Measurements from ENCODE around the gene OR1F1.
A peak's percentile ranks its signal among the peaks of the same experiment; 100 is the strongest.
"Not testable (repeated sequence)": the region's sequence is repeated elsewhere in the genome, so short reads cannot be mapped to it uniquely, and the experiment has no call there.

Gene OR1F1

DNA sequence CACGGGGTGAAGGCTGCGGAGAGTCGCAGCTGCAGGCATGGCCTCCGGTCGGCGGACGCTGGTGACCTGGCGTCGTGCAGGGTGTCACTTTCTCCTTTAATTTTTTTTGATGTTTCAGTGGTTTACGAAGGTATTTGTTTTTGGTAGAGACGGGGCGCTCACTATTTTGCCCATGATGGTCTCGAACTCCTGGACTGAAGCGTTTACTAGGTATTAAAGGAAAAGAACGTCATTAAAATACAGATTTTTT lies 36.1 kb upstream of the OR1F1 start:
- DNase-seq = no peak

DNA sequence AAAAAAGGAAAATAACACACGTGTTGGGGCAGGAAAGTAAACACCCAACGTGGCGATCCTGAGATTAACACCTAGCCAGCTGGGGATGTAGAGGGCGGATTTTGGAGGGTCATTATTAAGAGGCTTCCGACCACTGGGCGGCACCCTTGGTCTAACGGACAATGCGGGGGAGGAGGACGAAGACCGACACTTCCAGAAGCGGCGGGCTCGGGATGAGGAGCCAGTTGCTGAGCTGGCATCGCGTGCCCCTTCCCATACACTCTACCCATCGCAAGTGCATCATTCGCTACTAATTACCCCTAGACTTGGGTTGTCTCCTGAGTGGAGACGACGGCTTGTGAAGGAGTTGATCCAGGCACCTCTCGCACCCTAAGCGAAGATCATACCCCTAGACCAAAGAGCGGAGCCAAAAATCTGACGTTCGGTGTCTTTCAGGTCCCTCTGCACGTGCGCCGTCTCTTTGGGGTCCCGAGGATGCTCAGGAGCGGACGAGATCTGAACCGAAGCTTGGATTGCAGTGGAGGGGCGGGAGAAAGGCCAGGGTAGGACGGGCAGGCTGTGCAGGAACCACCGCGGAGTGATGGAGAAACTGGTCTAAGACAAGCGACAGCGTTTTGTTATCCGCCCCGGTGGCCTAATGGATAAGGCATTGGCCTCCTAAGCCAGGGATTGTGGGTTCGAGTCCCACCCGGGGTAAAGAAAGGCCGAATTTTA lies 35.6 kb upstream of the OR1F1 start:
- peak; percentile 80 to 84 for DNase-seq

DNA sequence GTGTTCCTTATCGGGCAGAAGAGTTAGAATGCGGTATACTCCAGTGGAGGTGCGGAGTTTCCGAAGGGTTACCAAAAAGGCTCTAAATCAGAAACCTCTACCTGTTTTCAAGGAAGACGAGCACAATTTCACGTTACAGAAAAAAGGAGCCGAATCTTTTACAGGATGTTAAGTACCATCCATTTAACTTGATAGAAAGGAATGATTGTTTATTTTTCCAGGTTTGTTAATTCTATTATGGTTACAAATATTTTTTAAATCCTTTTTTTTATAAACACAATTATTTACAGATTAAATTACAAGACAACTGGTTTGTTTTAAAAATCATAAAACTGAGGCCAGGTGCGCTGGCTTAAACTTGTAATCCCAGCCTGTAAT lies 35.0 kb upstream of the OR1F1 start:
- no peak for DNase-seq

DNA sequence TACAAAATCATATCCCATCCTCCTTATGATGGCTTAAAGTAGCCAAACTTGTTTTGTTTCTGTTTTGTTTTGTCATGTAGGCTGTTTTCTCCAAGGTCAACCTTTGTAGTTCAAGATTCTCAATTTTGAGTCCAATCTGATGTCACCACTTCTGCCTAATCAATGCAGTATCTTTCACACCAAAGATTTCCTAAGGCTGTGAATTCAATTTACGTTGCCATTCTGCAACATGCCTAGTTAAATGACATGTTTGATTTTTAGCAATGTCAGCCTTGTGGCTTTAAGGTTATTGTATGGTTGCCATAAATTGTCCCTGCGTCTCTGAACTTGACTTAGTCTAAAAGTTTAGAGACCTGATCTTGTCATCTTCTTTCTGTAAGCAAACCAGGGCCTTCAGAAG lies 32.8 kb upstream of the OR1F1 start:
- DNase-seq = no peak

DNA sequence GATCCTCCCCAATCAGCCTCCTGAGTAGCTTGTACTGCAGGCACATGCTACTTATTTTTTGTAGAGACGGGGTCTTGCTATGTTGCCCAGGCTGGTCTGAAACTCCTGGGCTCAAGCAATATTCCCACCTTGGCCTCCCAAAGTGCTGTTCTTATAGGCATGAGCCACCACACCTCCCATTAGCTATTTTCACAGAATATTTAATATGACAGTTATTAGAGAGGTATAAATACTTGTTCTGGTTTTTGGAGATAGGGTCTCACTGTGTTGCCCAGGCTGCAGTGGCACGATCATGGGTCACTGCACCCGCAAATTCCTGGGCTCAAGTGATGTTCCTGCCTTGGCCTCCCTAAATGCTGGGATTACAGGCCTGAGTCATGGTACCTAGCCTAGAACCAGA lies 32.0 kb upstream of the OR1F1 start:
- DNase-seq = no peak

DNA sequence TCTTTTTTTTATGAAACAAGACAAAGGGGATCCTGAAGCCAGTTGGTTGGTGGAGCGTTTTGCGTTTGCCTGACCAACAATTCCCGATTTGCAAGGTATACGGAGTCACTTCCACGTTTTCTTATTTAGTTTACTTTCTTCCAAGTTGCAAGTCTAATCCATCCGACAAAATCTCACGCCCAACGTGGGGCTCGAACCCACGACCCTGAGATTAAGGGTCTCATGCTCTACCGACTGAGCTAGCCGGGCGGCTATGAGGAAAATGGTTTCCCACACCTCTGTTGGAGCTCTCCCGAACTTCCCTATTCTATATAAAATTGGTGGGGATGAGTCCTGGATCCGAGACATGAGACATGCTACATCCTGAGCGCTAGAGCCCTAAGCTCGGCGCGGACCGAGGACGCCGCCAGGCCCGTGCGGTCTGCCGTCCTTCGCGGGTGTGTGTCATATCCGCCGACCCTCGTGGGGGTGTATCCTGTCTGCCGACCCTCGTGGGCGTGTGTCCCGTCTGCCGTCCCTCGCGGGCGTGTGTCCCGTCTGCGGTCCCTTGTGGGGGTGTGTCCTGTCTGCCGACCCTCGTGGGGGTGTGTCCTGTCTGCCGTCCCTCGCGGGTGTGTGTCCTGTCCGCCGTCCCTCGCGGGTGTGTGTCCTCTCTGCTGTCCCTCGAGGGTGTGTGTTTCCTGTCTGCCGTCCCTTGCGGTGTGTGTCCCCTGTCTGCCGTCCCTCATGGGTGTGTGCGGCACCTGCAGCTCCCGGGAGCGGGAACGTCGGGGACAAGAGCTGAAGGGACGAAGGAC lies 30.6 kb upstream of the OR1F1 start:
- peak; percentile 48 to 75 for DNase-seq

DNA sequence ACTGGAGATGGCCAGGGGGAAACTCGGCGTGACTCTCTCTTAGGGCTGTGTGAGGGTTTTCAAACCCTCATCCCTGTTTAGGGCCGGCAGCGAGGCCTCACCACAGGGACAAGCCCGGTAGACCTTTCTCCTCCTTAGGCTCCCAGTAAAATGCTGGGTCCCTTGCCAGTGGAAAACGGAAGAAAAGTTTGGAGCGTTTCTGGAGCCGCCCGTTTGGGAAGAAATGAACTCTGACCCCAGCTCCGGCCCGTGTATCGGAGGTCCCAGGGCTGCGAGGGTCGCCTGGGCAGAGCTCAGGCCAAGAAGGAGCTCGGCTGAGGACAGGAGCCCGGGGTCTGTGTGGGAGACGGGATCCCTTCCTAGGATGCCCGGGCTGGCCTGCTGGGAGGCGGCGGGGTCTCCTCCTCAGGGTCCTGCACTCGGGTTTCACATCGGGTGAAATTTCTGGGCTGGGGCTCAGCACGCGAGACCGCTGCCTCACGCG lies 29.9 kb upstream of the OR1F1 start:
- peak in 1 of 2 experiments; percentile 33 for DNase-seq

DNA sequence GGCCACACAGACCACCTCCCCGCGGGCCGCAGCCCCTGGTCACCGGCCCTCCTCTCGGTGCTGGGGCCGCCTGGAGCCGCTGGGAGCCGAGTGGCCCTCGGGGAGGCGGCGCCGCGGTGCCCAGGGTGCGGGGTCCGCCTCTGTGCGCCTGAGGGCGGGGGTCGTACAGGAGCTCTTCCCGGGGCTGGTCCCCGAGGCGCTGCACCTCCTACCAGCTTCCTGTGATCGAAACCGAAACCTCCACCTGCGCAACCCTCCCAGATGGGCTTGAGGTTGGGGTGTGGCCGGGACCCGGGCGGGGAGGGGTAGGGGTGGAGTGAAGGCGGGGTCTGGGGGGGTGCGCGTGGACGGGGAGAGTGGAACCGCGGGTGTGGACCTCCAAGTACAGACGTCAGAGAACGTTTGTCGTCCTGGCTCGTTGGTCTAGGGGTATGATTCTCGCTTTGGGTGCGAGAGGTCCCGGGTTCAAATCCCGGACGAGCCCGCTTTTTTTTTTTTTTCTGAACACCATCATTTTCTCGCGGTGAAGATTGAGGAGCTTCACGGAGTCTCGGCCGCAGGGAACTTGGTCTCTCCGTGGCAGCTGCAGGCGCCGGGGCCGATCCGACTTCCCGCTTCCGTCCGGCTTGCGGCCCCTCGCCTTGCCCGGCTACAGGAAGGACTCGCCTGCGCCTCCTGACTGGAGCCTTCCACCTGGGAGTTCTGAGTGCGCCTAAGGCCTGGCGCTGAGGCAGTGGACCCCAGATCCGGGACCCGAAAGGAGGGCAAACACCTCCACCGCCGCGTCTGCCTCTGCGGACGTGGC lies 29.3 kb upstream of the OR1F1 start:
- peak; percentile 49 to 66 for DNase-seq

DNA sequence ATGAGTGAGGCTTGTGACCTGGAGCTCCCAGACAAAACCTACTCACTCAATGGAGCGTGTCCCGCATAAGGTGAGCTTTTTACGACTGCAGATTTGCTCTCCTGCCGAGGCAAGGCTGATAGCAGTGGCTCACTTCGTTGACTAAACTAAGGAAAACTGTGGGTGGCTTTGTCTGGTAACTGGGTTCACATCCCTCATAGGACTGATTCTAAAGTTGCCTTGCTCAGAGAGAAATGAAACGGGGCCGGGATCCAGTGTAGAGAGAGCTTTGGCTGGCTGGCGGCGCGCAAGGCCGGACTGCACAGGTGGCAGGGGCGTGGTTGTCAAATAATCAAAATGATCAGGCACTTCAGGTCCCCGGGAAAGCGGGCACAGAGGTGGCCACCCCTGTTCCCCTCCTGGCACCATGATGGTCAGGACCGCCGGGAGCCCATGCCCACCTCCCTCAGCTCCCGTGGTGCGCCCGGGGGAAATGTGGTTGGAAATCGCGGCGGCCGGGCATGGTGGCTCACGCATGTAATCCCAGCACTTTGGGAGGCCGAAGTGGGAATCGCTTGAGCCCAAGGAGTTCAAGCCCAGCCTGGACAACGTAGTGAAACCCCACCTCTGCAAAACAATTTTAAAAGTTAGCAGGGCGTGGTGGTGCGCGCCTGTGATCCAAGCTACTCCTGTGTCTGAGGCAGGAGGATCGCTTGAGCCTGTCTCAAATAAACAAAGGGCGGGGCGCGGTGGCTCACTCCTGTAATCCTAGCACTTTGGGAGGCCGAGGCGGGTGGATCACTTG lies 26.6 kb upstream of the OR1F1 start:
- DNase-seq = peak; percentile 33 to 74

DNA sequence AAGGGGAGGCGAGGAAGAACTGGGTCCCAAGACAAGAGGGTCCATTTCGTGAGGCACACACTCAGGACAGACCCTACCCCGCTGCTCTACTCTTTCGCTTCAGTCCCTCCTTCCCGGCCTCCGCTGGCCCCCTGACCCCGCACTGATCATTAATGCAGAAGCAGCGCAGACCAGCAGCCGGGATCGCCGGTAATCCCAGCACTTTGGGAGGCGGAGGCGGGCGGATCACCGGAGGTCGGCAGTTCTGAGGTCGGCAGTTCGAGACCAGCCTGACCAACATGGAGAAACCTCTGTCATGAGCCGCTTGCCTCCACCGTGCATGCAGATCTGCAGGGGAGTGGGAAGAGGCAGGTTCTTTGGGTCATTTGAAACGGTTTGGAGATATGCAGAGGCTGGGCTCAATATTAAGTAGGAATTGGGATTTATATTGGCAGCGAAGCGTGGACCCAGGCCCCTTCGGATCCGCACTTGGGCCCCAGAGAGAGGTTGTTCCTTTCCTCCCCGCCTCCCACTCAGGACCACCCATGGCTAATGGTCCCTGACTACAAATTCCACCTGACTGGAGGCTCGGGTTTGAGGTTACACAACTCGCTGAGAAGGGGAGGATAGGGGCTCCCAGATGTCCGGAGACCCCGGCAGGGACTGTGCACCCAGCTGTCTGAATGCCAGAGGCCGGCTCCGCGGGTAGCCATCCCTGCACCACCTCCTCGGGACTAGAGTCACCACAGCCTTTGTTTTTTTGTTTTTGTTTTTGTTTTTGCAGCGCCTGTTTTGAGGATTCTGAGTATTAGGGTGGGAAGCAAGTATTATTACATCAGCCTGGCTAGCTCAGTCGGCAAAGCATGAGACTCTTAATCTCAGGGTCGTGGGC lies 23.6 kb upstream of the OR1F1 start:
- DNase-seq = no peak

DNA sequence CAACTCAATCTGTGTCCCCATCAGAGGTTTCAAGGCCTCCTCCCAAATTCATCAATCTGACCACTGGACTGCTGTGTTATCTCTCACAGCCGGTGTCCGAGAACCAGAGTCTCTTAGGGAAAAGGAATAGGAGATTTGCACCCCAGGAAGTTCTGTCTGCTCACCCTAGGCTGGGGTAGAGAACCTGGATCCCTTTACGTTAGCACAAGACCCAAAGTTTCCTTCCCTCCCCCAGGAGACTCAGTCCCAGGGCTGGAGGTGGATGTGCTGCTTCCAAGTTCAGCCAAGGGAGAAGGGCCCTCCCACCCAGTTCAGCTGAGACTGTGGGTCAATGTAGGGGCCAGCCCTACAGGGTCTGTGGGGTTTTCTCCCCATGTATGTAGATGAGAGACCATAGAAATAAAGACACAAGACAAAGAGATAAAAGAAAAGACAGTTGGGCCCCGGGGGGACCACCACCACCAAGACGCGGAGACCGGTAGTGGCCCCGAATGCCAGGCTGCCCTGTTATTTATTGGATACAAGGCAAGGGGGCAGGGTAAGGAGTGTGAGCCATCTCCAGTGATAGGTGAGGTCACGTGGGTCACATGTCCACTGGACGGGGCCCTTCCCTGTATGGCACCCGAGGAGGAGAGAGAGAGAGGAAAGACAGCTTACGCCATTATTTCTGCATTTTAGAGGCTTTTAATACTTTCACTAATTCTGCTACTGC lies 22.7 kb upstream of the OR1F1 start:
- DNase-seq = no peak

DNA sequence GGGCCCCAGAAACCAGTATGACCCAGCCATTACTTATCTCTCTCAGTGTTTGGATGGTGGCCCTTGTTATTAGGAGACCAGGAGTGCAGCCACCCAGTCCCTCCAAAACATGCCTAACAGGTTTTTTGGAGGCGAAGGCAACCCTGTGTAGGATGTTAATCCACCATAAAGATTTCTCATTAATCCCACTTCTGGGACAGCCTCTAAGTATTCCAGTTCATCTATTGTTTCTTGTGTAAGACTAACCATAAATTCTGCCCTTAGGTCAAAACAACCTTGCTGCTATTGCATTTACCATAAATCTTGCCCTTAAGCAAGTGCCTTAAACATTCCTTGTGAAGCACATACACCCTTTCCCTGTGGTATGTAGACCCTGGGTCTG lies 21.5 kb upstream of the OR1F1 start:
- DNase-seq = no peak

DNA sequence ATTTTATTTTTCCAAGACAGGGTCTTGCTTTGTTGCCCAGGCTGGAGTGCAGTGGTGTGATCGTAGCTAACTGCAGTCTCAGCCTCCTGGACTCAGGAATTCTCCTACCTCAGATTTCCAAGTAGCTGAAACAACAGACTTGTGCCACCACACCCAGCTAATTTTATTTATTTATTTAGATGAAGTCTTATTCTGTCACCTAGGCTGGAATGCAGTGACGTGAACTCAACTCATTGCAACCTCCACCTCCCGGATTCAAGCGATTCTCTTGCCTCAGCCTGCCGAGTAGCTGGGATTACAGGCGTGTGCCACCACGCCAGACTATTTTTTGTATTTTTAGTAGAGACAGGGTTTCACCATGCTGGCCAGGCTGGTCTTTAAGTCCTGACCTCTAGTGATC lies 19.3 kb upstream of the OR1F1 start:
- DNase-seq = not testable (repeated sequence)

DNA sequence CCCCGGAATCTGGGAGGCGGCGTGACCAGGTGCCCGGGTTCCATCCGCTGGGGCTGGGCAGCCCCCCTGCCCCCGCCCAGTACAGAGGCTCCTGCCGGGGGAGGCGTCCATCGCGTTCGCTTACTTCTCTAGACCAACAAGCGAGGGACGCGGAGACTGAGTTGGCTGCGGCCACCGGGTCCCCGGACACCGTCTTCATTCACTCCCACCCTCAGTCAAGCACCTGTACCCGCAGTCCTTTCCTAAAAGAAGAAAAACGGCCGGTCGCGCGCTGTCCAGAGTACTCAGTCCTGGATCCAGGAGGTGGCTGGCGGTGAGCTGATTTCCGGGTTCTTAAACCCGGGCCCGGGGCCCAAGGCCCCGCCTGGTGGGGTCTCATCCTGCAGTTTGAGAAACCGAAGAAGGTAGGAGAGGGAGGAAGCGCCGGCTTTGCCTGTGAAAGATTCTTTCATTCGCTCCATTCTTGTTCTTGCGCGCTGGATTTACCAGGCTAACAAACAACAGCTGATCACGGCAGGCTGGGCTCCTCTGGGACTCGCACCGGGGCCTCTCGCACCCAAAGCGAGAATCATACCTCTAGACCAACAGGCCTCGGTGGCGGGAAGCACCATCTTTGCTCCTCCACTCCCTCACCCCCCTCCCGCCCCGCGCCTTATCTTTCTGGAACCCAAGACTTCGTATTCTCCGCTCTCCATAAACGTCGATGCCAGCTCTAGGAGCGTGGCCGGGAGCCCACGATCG lies 17.4 kb upstream of the OR1F1 start:
- no peak for DNase-seq

DNA sequence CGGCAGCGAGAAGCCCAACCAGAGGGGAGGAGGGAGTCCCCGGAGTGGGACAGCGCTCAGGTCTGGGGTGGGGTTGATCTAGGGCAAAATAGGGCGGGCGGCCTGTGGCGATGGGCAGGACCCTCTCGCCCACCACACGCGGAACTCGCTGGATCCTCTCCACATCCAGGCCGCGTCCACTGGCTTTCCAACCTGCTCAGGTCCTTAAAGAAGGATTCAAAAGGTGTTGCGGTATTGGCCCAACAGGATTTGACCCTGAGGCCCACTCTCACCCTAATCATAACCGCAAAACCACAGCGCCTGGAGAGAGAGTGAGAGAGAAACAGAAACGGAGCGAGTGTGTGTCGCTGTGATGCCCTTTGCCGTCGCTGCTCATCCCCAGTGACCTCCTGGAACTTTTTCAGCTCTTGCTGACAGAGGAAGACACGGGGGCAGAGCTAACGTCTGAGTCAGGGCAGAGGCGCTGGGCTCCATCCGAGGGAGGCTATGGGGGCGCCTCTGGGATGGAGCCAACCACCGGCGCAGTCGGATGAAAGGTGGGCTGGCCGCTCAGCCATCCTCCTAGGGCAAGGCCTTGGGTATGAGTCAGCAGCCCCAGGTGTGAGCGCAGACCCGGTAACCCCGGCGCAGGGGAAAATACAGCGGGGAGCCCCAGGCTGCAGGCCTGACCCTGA lies 16.7 kb upstream of the OR1F1 start:
- DNase-seq = no peak

DNA sequence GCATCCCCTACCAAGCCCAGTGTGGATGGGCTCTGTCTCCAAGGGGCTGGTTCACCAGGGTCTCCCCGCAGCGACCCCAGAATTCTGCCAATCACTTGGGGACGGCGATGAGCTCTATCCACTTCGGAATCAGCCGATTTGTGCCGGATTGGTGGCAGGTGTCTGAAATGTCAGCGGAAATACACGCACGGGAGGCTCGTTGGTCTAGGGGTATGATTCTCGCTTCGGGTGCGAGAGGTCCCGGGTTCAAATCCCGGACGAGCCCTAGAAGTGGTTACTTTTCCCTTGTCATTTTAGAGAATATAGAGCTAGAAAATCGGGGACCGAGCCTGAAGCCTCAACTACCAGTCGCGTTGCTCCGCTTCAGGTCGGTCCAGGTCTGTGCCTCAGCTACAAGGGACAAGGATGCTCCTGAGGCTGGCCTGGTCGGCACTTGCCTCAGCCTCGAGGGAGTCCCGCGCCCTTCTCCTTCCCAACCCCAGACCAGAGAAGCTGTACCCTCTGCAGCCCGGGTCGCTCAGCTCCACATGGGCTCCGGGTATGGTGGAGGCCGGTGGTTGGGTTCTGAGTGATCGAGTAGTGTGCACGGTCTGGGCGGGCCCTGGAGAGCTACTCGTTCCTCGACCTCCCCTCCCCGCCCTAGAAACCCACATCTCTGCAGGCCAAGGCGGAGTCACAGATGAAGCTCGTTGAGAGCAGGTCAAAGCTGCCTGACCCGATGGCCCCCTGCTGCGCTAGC lies 16.0 kb upstream of the OR1F1 start:
- no peak for DNase-seq

DNA sequence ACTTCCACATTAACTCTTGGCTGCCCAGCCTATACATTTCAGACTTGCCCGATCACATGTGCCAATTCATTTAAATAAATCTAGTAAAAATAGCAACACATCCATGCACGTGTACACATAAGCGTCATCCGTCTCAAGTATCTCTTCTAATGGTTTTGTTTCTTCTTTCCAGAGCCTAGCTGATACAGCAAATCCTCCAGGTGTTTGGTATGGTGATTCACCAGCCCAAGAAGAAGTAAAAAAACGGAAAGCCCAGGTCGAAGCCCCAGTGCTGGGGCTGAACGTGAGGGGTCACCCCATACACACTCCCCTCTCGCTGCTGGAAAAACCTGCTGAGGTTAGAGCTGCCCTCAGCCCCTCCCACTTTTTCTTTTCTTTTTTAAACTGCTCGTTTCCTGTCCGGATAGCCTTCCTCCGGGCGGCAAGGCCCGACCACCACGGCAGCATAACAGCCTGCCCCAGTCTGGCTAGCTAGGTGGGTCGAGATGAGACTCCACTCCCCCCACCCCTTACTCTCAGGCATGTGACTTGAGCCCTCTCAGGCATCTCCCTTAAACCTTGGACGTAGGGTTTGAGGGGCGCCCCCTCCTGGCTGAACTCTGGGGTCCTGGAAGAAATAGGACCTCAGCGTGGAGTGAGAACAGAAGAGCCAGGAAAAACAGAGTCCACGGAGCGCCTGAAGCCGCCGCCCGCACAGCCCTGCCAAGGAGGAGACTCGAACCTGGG lies 13.9 kb upstream of the OR1F1 start:
- DNase-seq = peak; percentile 38 to 74

DNA sequence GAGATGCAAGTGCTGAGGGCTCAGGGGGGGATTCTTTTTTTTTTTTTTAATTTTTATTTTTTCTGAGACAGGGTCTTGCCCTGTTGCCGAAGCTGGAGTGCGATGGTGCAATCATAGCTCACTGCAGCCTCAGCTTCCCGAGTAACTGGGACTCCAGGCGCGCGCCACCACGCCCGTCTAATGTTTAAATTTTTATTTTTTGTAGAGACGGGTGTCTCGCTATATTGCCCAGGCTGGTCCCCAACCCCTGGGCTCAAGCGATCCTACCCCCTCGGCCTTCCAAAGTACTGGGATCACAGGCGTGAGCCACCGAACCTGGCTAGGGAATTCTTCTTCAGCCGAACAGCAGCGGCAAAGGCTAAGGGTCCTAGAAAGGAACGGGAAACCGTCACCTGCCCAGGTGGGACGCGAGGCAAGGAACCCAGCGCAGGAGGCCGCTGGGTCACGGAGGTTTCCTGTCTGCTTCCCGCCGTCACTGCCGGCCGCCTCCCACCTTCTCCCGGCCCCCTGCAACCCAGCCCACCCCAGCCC lies 13.3 kb upstream of the OR1F1 start:
- DNase-seq = no peak

Data from NCI-H526 (cell line).